H1 (cell line): ENCODE data around the gene GLI1. TPM values are rescaled to one million over a fixed set of nuclear protein-coding genes. Genes with fewer than 3 reads are reported as not detected.

Experiments
- EP300 ChIP-seq, 2 experiments: IDR thresholded peaks; 1 replicate in 1 of 2; 2 replicates in 1 of 2; pipeline ENCODE4 v1.6.1; 2011 to 2012; ENCODE audit warnings: low read depth in 2 of 2, low read length in 2 of 2, mild to moderate bottlenecking in 2 of 2, borderline replicate concordance in 1 of 2, inconsistent platforms in 1 of 2, moderate library complexity in 1 of 2
- FOSL1 ChIP-seq: IDR thresholded peaks from 2 replicates; pipeline ENCODE4 v1.6.1; 2011; ENCODE audit warnings: mild to moderate bottlenecking, low read depth, low read length, moderate library complexity; ENCODE audit not compliant: insufficient read depth
- JUN ChIP-seq: IDR thresholded peaks from 2 replicates; pipeline ENCODE4 v1.6.1; 2011; ENCODE audit warnings: low read depth, mild to moderate bottlenecking, improper control_type of control experiment, low read length
- RAD21 ChIP-seq, 2 experiments: IDR thresholded peaks in 1 of 2; conservative IDR thresholded peaks in 1 of 2; 2 replicates each; pipeline ENCODE4 v1.6.1; 2011; ENCODE audit warnings: low read depth in 2 of 2, low read length in 2 of 2, improper control_type of control experiment in 1 of 2, inconsistent platforms in 1 of 2, mild to moderate bottlenecking in 1 of 2, moderate library complexity in 1 of 2
- RFX5 ChIP-seq: IDR thresholded peaks from 2 replicates; pipeline ENCODE4 v1.6.1; 2011; ENCODE audit warnings: low read depth, low read length, improper control_type of control experiment, borderline replicate concordance
- RXRA ChIP-seq: IDR thresholded peaks from 2 replicates; pipeline ENCODE4 v1.6.1; 2011; ENCODE audit warnings: low read depth, mild to moderate bottlenecking, low read length, moderate library complexity; ENCODE audit not compliant: insufficient read depth
- TCF12 ChIP-seq: IDR thresholded peaks from 2 replicates; pipeline ENCODE4 v1.6.1; 2011; ENCODE audit warnings: low read depth, mild to moderate bottlenecking, low read length
- polyA plus RNA-seq, 7 experiments: library from polyadenylated mRNA; depleted of rRNA in 3 of 7; stranded (reverse) in 5 of 7; unstranded in 2 of 7; fragments of >200 nt in 5 of 7; fragments of 200-250 nt in 2 of 7; gene quantifications; 1 replicate in 5 of 7; 2 replicates in 1 of 7; 4 replicates in 1 of 7; pipeline versions ENCODE4 v1.2.1 to v1.2.3, GENCODE V29; 2011 to 2013; ENCODE audit warnings: missing spikeins in 2 of 7, mixed read lengths in 2 of 7
- total RNA-seq: library from RNA; stranded (reverse); fragmentation: NEBNext Ultra II Directional; extraction: Animal tissue kit (Norgen Biotek cat#: 25700); gene quantifications from 2 replicates; pipeline ENCODE4 v1.2.1, GENCODE V29; 2021
- TF ChIP-seq, protein P1 (sequence below): IDR thresholded peaks from 2 replicates; pipeline ENCODE4 v1.6.1; 2012; ENCODE audit warnings: inconsistent platforms

Gene GLI1
- total and polyA plus RNA-seq, 2 of the 8 experiments (the other 6 are each of a cell fraction or from before 2014, with no cell fraction given) = 23.5 to 25.3 TPM

DNA sequence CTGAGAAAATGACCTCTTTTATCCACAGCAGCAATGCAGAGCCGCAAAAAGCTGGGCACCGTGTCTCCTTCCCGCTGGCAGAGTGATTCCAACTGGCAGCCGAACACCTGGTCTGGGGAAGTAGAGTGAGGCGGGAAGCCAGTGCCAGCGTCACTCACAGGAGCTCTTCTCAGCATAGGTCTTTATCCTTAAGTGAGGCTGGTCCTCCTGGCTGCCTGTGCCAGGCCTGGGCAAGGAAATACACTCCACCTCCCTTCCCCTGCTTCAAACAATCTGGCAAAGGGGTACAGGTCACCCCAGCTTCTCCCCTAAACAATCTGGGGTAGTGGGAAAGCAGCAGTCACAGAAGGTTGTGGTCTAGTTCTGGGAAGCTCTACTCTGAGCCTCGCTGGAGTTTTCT lies 15.3 kb downstream of the GLI1 start (continued):
- TF ChIP-seq RAD21 (IDR thresholded peaks at IDR 0.05 in 1 of 2, conservative IDR thresholded peaks at IDR 0.05 in 1 of 2; ENCODE audit: low read depth in 2 of 2, low read length in 2 of 2) (no peak), TCF12 (no peak), EP300 (IDR thresholded peaks at IDR 0.05; ENCODE audit: borderline replicate concordance in 1 of 2, low read depth in 2 of 2, low read length in 2 of 2) (no peak), JUN (no peak), RFX5 (no peak), RXRA (no peak), FOSL1 (no peak)
- TF ChIP-seq, protein P1, sequence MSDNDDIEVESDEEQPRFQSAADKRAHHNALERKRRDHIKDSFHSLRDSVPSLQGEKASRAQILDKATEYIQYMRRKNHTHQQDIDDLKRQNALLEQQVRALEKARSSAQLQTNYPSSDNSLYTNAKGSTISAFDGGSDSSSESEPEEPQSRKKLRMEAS = no peak
